Measurements from ENCODE around the gene AGAP1.
"Not testable (repeated sequence)": the region's sequence is repeated elsewhere in the genome, so short reads cannot be mapped to it uniquely, and the experiment has no call there.

Gene AGAP1

GRCh38 chr2:235945608-235946140 lies 451.8 kb downstream of the AGAP1 start:
- no peak for DNase-seq (ENCODE audit: low spot score)

- no peak for DNase-seq (ENCODE audit: low spot score)
Observed at GRCh38 chr2:235946590-235946989, 452.7 kb downstream of the AGAP1 start.

- not testable (repeated sequence) for DNase-seq (ENCODE audit: low spot score)
Observed at GRCh38 chr2:235947055-235947454, 453.2 kb downstream of the AGAP1 start.

GRCh38 chr2:235949567-235950472 lies 456.0 kb downstream of the AGAP1 start:
- no peak for DNase-seq (ENCODE audit: low spot score)

- no peak for DNase-seq (ENCODE audit: low spot score)
Observed at GRCh38 chr2:235950473-235950809, 456.6 kb downstream of the AGAP1 start.

- no peak for DNase-seq (ENCODE audit: low spot score)
Observed at GRCh38 chr2:235951493-235951892, 457.6 kb downstream of the AGAP1 start.

- no peak for DNase-seq (ENCODE audit: low spot score)
Observed at GRCh38 chr2:235951982-235952381, 458.1 kb downstream of the AGAP1 start.

GRCh38 chr2:235952714-235953113 lies 458.9 kb downstream of the AGAP1 start:
- DNase-seq (ENCODE audit: low spot score), result no peak

GRCh38 chr2:235954281-235954680 lies 460.4 kb downstream of the AGAP1 start:
- no peak for DNase-seq (ENCODE audit: low spot score)

- DNase-seq (ENCODE audit: low spot score), result no peak
Observed at GRCh38 chr2:235954888-235955480, 461.1 kb downstream of the AGAP1 start.

- no peak for DNase-seq (ENCODE audit: low spot score)
Observed at GRCh38 chr2:235955664-235956063, 461.8 kb downstream of the AGAP1 start.

GRCh38 chr2:235956281-235956970 lies 462.6 kb downstream of the AGAP1 start:
- DNase-seq (ENCODE audit: low spot score), result no peak

GRCh38 chr2:235957251-235957650 lies 463.4 kb downstream of the AGAP1 start:
- no peak for DNase-seq (ENCODE audit: low spot score)

- DNase-seq (ENCODE audit: low spot score), result no peak
Observed at GRCh38 chr2:235958221-235958930, 464.5 kb downstream of the AGAP1 start.

- DNase-seq (ENCODE audit: low spot score), result no peak
Observed at GRCh38 chr2:235958931-235959410, 465.1 kb downstream of the AGAP1 start.

- DNase-seq (ENCODE audit: low spot score), result no peak
Observed at GRCh38 chr2:235960011-235960715, 466.3 kb downstream of the AGAP1 start.

- no peak for DNase-seq (ENCODE audit: low spot score)
Observed at GRCh38 chr2:235960716-235961640, 467.1 kb downstream of the AGAP1 start.

GRCh38 chr2:235961711-235962110 lies 467.9 kb downstream of the AGAP1 start:
- no peak for DNase-seq (ENCODE audit: low spot score)

- DNase-seq (ENCODE audit: low spot score), result no peak
Observed at GRCh38 chr2:235963853-235964577, 470.2 kb downstream of the AGAP1 start.
